ENCODE data around the gene UROC1.

The UROC1 gene

DNA sequence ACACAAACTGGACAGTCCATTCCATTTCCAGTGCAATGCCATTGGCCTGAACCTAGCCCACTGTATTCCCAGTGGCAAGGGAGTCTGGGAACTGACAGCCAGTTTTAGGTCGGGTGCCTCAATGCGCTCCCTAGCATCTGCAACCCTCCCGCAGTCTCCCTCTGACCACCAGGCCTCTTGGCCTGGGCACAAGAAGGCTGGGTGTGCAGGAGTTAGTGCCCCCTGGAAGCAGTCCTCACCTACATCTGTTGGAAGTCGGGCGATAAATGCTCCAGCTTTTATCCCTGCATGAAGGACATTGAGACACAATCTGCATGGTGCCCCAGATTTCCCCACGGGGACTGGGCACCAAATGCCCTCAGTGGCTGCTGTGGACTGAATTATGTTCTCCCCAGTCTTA lies 28.4 kb upstream of the UROC1 start:
- H3K4me3 ChIP-seq (ENCODE audit: low read depth, low read length): no peak overlapping the region
- no peak for DNase-seq (ENCODE audit: low read depth)
- TF ChIP-seq, protein P1, sequence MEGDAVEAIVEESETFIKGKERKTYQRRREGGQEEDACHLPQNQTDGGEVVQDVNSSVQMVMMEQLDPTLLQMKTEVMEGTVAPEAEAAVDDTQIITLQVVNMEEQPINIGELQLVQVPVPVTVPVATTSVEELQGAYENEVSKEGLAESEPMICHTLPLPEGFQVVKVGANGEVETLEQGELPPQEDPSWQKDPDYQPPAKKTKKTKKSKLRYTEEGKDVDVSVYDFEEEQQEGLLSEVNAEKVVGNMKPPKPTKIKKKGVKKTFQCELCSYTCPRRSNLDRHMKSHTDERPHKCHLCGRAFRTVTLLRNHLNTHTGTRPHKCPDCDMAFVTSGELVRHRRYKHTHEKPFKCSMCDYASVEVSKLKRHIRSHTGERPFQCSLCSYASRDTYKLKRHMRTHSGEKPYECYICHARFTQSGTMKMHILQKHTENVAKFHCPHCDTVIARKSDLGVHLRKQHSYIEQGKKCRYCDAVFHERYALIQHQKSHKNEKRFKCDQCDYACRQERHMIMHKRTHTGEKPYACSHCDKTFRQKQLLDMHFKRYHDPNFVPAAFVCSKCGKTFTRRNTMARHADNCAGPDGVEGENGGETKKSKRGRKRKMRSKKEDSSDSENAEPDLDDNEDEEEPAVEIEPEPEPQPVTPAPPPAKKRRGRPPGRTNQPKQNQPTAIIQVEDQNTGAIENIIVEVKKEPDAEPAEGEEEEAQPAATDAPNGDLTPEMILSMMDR (conservative IDR thresholded peaks at IDR 0.05; ENCODE audit: low read depth, low read length): no peak

DNA sequence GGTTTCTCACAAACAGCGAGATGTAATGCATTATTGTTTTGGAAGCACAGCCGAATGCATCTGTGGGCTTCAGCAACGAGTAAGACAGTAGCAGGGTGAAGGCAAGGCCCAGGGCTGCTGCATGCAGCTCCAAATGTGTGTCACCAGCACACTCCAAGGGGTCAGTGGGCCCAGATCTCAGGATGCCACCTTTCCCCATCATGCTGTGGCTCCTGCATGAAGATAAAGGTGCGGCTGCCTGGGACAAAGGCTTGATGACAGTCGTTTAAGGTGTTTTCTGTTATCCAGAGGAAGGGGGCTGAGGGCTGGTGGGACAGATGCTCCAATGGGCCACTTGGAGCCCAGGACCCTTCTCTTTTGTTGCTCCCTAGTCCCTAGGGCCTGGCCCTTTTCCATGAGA lies 28.0 kb upstream of the UROC1 start:
- DNase-seq (ENCODE audit: low read depth): no peak
- TF ChIP-seq, protein P1 (conservative IDR thresholded peaks at IDR 0.05; ENCODE audit: low read depth, low read length): no peak

DNA sequence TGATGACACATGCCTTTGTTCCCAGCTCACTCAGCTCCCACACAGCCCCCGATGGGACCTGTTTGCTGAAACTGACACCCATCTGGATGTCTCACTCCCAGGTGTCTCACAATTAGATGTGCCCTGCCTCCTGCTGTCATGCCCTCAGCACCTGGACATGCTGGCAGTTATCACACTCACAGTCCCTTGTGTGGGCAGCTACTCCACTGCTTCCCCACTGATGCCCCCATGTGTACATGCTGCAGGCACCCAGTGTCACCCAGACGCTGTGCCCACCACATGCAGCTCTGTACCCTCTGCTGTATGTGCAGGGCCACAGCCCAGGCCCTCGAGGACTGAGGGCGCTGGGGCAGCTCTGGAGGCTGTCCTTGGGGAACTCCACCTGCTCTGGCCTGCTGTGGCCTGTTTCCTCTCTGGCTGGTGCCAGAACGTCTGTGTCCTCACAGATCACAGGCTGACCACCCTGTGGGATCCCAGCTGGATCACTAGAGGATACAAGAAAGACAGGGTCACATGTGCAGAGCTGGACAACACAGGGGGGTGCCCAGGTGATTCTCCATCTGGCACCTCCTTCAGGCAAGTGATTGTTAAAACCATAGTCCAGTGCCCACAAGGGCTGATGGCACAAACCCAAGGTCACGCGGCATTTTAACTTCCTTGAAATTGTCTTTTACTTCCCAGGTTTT lies 27.2 kb upstream of the UROC1 start:
- TF ChIP-seq, protein P1 (conservative IDR thresholded peaks at IDR 0.05; ENCODE audit: low read depth, low read length): no peak
- no peak overlapping the region for H3K4me3 ChIP-seq (ENCODE audit: low read depth, low read length)
- no peak for DNase-seq (ENCODE audit: low read depth)

More for the DNA sequence above, 28.0 kb upstream of the UROC1 start:
- H3K4me3 ChIP-seq (ENCODE audit: low read depth, low read length): no peak overlapping the region

DNA sequence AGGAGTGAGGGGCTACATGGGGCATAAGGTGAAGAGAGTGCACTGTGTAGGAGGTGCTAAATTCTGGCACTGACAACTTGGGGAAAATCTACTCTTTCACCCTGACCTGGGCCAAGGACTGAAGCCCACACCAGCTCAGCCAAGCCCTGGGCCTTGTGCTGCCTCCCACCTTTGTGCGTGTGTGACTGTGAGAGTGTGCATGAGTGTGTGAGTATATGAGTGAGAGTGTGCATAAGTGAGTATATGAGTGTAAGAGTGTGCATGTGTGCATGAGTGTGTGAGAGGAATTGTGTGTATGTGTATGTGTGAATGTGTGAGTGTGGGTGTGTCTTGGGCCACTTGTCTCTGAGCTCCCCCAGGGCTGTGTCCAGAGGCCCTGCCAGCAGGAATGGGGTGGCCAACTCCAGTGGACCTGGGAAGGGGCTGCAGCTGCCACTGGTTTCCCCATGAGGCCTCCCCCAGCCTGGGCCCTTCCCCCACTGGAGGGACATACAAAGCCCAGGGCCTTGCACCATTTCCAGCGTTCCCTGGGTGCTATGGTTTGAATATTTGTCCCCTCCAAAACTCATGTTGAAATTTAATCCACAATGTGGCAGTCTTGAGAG lies 26.0 kb upstream of the UROC1 start:
- DNase-seq (ENCODE audit: low read depth): no peak
- H3K4me3 ChIP-seq (ENCODE audit: low read depth, low read length): no peak overlapping the region
- TF ChIP-seq, protein P1 (conservative IDR thresholded peaks at IDR 0.05; ENCODE audit: low read depth, low read length): no peak

DNA sequence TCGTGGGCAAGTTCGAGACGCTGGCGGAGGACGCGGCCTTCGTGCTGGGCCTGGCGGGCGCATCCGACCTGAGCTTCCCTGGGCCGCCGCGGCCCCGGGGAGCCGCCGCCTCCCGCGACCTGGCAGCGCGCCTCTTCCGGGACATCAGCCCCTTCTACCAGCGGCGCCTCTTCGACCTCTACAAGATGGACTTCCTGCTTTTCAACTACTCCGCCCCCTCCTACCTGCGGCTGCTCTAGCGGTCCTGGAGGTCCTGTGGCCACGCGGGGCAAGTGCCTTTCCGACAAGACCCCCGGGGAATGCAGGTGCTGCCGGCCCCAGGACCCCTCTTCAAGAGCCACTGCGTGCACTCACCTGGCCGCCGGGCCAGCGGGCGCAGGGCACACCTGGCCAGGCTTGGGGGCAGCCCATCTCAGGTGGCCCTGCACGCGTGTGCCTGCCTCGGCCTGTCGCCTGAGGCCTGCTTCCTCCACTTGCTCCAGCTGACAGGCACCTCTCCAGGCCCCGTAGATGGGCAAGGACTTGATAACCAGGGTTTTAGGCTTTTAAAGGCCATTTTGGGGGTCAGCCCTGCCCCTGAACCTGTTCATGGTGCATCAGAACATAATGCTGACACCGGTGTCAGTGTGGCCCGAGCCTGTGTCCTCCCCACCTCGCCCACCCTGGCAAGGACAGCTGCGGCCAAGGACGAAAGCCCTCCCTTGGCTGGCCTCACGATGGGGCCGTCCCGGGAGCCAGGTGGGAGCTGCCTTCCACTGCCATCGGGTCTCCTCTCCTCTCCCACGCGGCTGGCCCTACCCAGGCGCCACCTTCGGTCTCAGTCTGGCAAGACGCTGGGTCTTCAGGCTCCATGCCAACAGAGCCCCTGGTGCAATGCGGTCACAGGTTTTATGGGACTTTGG lies 25.0 kb upstream of the UROC1 start:
- DNase-seq (ENCODE audit: low read depth): no peak

DNA sequence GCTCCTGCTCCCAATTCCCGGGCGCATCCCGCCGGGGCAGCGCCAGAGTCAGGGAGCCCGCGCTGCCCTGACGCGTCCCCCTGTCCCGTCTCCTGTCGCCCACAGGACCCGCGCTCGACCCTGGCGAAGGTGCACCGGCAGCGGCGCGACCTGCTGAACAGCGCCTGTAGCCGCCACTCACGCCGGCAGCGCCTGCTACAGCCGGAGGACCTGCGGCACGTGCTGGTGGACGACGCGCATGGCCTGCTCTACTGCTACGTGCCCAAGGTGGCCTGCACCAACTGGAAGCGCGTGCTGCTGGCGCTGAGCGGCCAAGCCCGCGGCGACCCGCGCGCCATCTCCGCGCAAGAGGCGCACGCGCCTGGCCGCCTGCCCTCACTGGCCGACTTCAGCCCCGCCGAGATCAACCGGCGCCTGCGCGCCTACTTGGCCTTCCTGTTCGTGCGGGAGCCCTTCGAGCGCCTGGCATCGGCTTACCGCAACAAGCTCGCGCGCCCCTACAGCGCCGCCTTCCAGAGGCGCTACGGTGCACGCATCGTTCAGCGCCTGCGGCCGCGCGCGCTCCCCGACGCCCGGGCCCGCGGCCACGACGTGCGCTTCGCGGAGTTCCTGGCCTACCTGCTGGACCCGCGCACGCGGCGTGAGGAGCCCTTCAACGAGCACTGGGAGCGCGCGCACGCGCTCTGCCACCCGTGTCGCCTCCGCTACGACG lies 24.2 kb upstream of the UROC1 start:
- no peak overlapping the region for H3K4me3 ChIP-seq (ENCODE audit: low read depth, low read length)
- TF ChIP-seq, protein P1 (conservative IDR thresholded peaks at IDR 0.05; ENCODE audit: low read depth, low read length): no peak
- DNase-seq (ENCODE audit: low read depth): no peak

More for the DNA sequence above, 25.0 kb upstream of the UROC1 start:
- no peak overlapping the region for H3K4me3 ChIP-seq (ENCODE audit: low read depth, low read length)
- TF ChIP-seq, protein P1 (conservative IDR thresholded peaks at IDR 0.05; ENCODE audit: low read depth, low read length): no peak
